ENCODE measurements around the gene CLASRP. TPM values are rescaled to one million over a fixed set of nuclear protein-coding genes. Genes with fewer than 3 reads are reported as not detected.

The CLASRP gene
- total and polyA plus RNA-seq, 2 of the 8 experiments (the other 6 are each of a cell fraction or from before 2014, with no cell fraction given): 22.3 to 71.7 TPM

- TF ChIP-seq ATF3 (IDR thresholded peaks at IDR 0.05; ENCODE audit: insufficient read depth, low read depth, low read length) (peak; percentile 84), POLR2A (IDR thresholded peaks at IDR 0.05; ENCODE audit: control extremely low read depth in 1 of 2, low read depth in 2 of 2, low read length in 2 of 2) (peak in 1 of 2 experiments; percentile 22; a peak in 1 of 3 replicates), EP300 (IDR thresholded peaks at IDR 0.05; ENCODE audit: borderline replicate concordance in 1 of 2, low read depth in 2 of 2, low read length in 2 of 2) (no peak), SP1 (IDR thresholded peaks at IDR 0.05; ENCODE audit: low read depth, low read length) (no peak), PHF8 (conservative IDR thresholded peaks at IDR 0.05; ENCODE audit: low read depth, low read length) (peak; percentile 90; the same call in 1 of the 2 replicates), ATF2 (IDR thresholded peaks at IDR 0.05; ENCODE audit: low read length) (no peak), SP4 (IDR thresholded peaks at IDR 0.05; ENCODE audit: low read length) (peak; percentile 16; the same call in 1 of the 2 replicates)
Measured at GRCh38 chr19:45001087-45001739, 37.6 kb upstream of the CLASRP start, which contains the start of gene RELB (continued).

Measured in H1 (cell line).